T-helper 1 cell (primary cell): ENCODE measurements around the gene TADA3.
"Not testable (repeated sequence)": the region's sequence is repeated elsewhere in the genome, so short reads cannot be mapped to it uniquely, and the experiment has no call there.

ENCODE experiments used
- DNase-seq, 5 donors: peaks; one replicate each; pipeline ENCODE4 v3.0.0-alpha.2; 2012 to 2020

TADA3 gene

DNA sequence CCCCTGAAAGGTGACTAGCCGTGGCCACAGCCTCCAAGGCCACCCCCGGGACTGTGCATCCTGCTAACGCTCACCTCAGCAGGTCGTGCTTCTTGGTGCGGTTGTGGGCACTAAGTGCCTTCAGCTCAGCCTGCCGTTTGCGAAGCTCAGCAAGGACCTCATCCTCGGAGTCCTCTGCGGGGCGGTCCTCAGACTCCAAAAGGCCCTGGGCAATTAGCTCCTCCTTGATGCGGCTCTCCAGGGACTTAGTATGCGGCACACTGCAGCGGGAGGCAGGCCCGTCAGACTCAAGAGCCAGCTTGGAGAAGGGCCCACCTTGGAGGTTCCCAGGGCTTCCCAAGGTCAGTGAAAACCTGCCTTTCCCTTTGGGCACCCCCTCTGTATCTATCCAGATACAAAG lies 8.3 kb downstream of the TADA3 start:
- no peak for DNase-seq

- DNase-seq, result no peak
These were observed 9.5 kb downstream of the TADA3 start for GRCh38 chr3:9782770-9783169.

DNA sequence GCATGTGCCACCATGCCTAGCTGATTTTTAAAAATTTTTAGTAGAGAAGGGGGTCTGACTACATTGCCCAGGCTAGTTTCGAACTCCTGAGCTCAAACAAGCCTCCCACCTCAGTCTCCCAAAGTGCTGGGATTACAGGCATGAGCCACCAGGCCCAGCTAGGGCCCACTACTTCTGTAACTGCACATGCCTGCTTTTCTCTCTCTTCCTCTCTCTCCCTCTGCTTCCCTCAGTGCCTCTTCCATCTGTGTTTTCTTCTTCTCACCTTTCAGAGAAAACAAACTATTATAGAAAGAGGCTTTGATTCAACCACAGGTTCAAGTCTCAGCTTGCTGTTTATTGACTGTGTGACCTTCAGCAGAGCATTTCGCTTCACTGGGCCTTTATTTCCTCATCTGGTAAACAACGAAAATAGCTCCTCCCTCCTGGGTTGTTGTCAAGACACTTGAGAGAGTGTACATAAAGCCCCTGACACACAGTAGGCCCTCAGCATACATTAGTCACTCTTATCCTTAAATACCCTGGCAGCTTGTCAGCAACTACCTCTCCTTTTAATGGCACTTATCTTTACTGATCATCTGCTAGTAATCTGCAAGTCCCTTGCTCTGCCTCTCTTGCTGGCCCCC lies 10.2 kb downstream of the TADA3 start:
- DNase-seq, result no peak

GRCh38 chr3:9781551-9781950 lies 10.7 kb downstream of the TADA3 start:
- DNase-seq, result no peak

DNA sequence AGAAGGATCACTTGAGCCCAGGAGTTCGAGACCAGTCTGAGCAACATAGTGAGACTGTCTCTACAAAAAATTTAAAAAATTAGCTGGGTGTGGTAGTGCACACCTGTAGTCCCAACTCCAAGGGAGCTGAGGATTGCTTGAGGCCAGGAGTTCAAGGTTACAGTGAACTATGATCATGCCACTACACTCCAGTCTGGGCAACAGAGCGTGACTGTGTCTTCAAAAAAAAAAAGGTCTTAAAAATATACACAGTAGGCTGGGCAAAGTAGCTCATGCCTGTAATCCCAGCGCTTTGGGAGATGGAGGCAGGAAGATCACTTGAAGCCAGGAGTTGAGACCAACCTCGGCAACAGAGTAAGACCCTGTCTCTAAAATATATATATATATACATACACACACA lies 11.4 kb downstream of the TADA3 start:
- no peak for DNase-seq

GRCh38 chr3:9780458-9780812 lies 11.8 kb downstream of the TADA3 start:
- DNase-seq, result no peak

GRCh38 chr3:9779721-9780457 lies 12.4 kb downstream of the TADA3 start:
- peak in 2 of 5 donors; percentile 7 to 47 for DNase-seq

- DNase-seq, result no peak
These were observed 13.1 kb downstream of the TADA3 start for GRCh38 chr3:9779075-9779593.

DNA sequence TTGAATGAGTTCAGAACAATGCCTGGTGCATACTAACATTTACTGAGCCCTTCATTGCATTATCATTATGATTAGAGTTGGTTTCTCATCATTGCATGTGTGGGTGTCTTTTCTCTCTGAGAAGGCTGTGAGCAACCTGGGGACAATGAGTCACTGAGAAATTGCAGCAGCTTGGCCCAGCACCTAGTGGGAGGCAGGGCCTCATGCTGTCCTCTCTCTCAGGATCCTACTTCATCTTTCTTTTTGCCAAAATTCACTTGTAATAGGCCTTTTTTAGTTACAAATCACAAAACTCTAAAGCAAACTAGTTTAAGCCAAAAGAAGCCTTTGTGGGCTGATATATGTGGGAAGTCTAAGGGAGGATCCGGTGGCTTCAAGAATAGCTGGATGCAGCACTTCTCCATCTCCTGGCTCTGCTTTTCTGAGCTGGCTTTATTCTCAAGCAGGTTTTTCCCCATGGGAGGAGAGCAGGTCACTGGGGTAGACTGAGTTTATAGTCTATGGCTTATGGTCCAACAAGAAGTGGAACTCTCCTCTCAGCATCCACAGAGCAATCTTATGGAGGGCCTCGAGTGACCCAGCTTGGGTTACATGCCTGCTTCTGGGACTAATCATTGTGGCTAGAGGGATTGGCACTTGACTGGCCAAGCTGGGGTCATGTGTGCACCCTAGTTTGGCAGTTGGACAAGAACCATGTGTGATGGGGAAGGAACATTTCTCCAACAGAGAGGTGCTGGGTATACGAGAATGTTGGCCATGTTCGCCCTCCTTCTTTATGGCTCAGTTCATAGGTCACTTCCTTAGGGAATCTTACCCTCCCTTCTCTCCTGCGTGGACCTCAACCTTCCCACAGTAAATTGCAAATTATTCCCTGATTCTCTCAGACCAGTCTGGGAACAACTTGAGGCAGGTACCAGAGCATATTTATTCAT lies 13.9 kb downstream of the TADA3 start:
- peak in 1 of 5 donors; percentile 34 for DNase-seq

GRCh38 chr3:9777694-9778021 lies 14.6 kb downstream of the TADA3 start:
- DNase-seq, result no peak

DNA sequence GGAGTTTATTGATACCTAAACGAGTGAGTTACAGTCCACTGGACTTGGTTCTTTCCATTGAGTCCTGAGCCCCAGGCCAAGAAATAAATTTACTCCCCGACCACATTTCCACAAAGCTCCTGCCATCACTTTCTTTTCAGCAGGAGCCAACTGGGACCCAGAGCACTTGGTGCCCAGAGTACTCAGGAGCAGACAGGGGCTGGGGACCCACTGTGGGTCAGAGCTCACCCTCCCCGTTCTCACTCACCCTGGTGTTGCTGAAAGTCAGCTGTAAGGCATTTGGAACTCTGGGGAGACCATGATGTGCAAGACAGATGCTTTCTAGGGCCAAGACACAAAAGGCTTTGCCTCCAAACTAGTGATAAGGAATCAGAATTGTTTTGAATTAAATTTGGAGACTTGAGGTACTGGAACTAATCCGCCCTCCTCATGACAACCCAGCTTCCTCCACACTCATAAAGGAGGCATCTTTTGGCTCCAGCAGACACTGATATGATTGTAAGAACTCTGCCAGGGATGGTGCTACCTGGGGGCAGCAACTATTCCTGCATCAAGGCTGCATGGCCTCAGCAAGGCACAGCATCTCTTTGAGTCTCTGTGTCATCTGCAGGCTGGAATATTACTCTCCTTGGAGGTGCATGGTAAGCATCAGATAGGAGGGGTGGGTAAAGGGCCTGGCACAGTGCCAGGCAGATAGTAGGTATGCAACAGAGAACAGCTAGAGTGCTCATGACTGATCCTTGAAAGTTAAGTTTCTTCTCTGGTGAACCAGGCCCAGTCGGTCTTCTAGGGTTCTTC lies 15.2 kb downstream of the TADA3 start:
- DNase-seq, result no peak

DNA sequence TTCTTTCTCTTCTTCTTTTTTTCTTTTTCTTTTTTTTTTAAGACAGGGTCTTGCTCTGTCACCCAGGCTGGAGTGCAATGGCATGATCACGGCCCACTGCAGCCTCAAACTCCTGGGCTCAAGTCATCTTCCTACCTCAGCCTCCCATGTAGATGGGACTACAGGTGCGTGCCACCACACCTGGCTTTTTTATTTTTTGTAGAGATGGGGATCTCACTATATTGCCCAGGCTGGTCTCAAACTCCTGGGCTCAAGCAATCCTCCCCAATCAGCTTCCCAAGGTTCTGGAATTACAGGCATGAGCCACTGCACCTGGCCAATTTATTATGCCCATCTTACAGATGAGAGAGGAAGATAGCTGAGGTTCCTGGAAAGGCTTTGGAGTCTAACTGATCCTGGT lies 21.3 kb downstream of the TADA3 start:
- DNase-seq, result not testable (repeated sequence)

GRCh38 chr3:9770276-9770812 lies 21.9 kb downstream of the TADA3 start:
- no peak for DNase-seq

- DNase-seq, result peak in 4 of 5 donors; percentile 37 to 66 (median 43)
These were observed 22.6 kb downstream of the TADA3 start, which contains the start of gene CAMK1 for GRCh38 chr3:9769426-9770275. Gene CAMK1, minus strand, starts transcription at chr3:9769947. Its CDS starts 2,198 bp downstream, at chr3:9767749.

DNA sequence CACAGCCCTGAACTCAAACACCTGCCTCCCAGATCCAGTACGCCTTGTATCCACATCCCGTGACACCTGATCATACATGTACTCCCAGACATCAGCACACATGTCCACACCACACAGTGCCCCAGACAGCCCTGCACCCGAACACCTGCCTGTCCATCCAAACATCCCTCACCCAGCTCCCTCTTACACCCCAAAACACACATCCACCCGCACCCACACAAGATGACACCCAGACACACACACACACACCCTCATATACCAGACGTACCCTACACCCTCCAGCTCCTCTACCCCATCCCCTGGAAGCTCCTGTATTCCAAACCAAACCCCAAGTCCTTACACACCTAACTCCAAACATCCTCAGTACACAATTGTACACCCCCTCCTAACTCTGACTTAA lies 23.3 kb downstream of the TADA3 start:
- DNase-seq, result no peak

DNA sequence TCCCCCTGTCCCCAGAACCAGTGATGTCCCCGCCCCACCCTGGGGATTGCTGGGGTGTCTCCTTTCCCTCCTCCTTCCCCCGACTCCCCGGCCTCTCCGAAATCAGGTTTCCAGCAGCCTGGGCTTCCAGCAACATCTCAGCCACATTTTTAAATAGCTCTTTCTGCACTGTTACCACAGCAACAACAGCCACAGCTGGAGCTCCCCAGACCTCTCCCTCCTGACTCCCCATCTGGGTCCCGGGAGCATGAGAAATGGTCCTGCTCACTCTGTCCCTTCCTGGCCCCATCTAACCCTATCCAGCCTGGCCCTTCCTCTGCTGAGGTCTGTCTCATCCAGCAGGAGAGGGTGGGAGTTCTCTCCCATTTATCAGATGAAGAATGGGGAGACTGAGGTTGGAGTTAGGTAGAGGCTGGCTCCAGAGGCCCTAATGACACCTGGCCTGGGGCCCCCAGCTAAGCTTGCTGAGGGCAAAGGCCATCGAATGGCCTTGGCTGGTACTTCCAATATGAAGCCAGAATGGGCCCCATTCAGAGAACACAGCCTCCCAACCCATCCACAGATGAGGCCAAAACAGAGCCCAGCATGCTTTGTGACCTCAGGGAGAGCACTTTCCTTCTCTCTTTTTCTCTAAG lies 24.0 kb downstream of the TADA3 start:
- no peak for DNase-seq

DNA sequence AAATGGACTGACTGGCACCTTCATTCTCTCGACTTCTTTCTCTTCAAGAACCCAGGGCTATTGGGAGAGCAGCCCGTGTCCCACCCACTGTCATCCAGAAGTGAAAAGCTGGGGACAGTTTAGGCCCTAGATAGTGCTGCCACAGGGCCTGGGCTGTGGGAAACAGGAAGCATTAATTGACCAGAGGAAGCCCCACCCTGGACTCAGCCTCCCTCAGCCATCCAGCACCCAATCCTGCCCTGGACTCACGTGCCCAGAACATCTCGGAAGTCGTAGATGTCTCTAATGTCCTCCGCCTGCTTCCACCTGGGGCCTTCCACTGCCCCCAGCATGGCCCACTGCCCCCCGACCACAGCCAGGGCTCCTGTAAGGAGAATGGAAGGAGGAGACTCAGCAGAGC lies 24.9 kb downstream of the TADA3 start:
- no peak for DNase-seq

- DNase-seq, result no peak
These were observed 26.4 kb downstream of the TADA3 start for GRCh38 chr3:9765865-9766264.

DNA sequence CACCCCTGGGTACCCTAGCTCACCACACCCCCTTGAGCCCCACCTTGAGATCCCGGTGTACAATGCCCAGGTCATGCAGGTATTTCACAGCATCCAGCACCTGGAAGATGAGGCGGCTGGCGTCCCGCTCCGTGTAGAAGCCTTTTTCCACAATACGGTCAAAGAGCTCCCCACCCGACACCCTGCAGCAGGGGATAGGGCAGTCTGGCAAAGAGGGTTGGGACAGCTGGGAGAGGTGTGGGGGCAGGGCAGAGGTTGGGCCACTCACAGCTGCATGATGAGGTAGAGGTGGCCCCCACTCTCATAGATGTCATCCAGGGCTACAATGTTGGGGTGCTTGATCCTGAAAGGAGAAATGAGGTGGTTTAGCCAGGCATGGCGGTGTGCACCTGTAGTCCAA lies 29.4 kb downstream of the TADA3 start:
- no peak for DNase-seq

GRCh38 chr3:9761919-9762318 lies 30.4 kb downstream of the TADA3 start:
- no peak for DNase-seq
